HEK293T (cell line): ENCODE results near the gene PRRT4.

ENCODE experiments used
- BHLHE40 ChIP-seq: fragments of 450-650 bp; IDR thresholded peaks from 2 replicates; pipeline ENCODE4 v1.6.1; 2016; ENCODE audit warnings: mild to moderate bottlenecking, moderate library complexity, borderline replicate concordance
- CTBP1 ChIP-seq: fragments of 450-650 bp; IDR thresholded peaks from 2 replicates; pipeline ENCODE4 v1.6.1; 2016; ENCODE audit warnings: borderline replicate concordance
- FOXA1 ChIP-seq: fragments of 450-650 bp; IDR thresholded peaks from 2 replicates; pipeline ENCODE4 v1.6.1; 2016; ENCODE audit warnings: mild to moderate bottlenecking
- FOXK2 ChIP-seq: fragments of 450-650 bp; IDR thresholded peaks from 2 replicates; pipeline ENCODE4 v1.6.1; 2016; ENCODE audit warnings: mild to moderate bottlenecking
- L3MBTL2 ChIP-seq: fragments of 450-650 bp; conservative IDR thresholded peaks from 2 replicates; pipeline ENCODE4 v1.6.1; 2016; ENCODE audit warnings: mild to moderate bottlenecking
- TF ChIP-seq, protein P1 (sequence below): fragments of 450-650 bp; IDR thresholded peaks from 2 replicates; pipeline ENCODE4 v1.6.1; 2016

DNA sequence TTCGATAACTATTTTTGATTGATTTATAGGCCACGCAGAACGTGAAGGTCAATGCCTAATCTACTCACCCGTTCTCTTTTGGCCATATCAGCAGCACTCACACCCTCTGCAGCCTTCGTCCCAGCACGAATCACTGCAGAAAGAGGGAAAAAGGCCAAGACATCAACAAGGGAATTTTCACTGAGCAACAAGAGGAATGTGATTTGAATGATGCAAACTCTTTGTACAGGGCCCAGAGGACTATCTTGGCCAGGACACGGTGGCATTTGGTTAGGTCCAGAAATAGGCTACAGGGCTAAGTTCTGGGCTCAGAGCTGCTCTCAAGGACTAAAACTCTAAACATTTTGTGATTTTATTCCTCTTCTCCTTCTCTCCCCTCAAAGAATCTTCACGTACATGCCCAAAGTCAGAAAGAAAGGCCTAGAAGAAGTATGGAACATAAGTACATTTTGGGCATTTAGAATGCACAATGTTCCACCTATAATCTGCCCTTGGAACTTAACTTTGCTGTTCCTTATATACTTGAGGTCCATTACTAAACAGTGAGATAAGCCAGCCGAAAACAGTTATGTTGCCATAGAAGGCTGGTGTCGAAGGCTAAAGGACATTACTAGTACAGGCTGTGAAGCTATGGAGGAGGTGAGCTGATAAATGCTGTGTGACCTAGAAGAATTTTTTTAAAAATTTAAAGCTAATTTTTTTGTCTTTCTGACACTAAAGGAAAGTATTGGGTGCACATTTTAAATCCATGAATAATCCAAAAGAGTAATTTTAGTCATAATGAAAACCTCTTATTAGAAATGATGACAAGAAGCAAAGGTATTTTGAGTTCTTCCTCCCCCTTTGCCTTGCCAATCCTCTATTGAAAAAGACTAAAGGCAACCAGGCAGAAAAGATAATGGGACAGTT lies 37.8 kb downstream of the PRRT4 start:
- no peak for TF ChIP-seq CTBP1
- TF ChIP-seq FOXK2 = no peak
- no peak for TF ChIP-seq FOXA1
- no peak for TF ChIP-seq BHLHE40
- no peak for TF ChIP-seq L3MBTL2
- TF ChIP-seq, protein P1, sequence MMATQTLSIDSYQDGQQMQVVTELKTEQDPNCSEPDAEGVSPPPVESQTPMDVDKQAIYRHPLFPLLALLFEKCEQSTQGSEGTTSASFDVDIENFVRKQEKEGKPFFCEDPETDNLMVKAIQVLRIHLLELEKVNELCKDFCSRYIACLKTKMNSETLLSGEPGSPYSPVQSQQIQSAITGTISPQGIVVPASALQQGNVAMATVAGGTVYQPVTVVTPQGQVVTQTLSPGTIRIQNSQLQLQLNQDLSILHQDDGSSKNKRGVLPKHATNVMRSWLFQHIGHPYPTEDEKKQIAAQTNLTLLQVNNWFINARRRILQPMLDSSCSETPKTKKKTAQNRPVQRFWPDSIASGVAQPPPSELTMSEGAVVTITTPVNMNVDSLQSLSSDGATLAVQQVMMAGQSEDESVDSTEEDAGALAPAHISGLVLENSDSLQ = no peak
